ENCODE measurements around the gene HRH3. TPM values are rescaled to one million over a fixed set of nuclear protein-coding genes. Genes with fewer than 3 reads are reported as not detected.

HRH3 gene
- total RNA-seq, 1 experiment from 2014 or later, result not detected

GRCh38 chr20:62252342-62252966 lies 32.4 kb upstream of the HRH3 start:
- H3K27me3 Mint-ChIP-seq (ENCODE audit: insufficient read depth, unreplicated experiment), result no peaks in the 10 kb centered on the region
- POLR2A ChIA-PET, result no interaction called here
- peaks cover 7% of the 10 kb centered on the region for H3K4me1 Mint-ChIP-seq (ENCODE audit: low read depth, unreplicated experiment)
- no peaks in the 10 kb centered on the region for H3K27me3 ChIP-seq (replicated peaks; ENCODE audit: control insufficient read depth, insufficient read depth, low read length)
- CTCF ChIA-PET, result no interaction called here
- H3K4me3 ChIP-seq (ENCODE audit: low read depth, low read length), result no peak overlapping the region
- peaks cover 5% of the 10 kb centered on the region for H3K36me3 ChIP-seq (ENCODE audit: control insufficient read depth, insufficient read depth, low read length)
- intact Hi-C loops (cut with micrococcal nuclease; ENCODE audit: unreplicated experiment), result no loop called here
- no peak for DNase-seq
- H3K9me3 Mint-ChIP-seq (ENCODE audit: unreplicated experiment), result no peaks in the 10 kb centered on the region
- H3K4me1 ChIP-seq, result no peaks in the 10 kb centered on the region
- TF ChIP-seq, protein P1, sequence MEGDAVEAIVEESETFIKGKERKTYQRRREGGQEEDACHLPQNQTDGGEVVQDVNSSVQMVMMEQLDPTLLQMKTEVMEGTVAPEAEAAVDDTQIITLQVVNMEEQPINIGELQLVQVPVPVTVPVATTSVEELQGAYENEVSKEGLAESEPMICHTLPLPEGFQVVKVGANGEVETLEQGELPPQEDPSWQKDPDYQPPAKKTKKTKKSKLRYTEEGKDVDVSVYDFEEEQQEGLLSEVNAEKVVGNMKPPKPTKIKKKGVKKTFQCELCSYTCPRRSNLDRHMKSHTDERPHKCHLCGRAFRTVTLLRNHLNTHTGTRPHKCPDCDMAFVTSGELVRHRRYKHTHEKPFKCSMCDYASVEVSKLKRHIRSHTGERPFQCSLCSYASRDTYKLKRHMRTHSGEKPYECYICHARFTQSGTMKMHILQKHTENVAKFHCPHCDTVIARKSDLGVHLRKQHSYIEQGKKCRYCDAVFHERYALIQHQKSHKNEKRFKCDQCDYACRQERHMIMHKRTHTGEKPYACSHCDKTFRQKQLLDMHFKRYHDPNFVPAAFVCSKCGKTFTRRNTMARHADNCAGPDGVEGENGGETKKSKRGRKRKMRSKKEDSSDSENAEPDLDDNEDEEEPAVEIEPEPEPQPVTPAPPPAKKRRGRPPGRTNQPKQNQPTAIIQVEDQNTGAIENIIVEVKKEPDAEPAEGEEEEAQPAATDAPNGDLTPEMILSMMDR (IDR thresholded peaks at IDR 0.05; ENCODE audit: insufficient read depth in 1 of 2, low read depth in 1 of 2, low read length in 1 of 2, severe bottlenecking in 1 of 2, unreplicated experiment in 1 of 2), result no peak
- H3K9me3 ChIP-seq, result no peaks in the 10 kb centered on the region
- BruUV-seq (replicated peaks), result no TSS peak
- no peak overlapping the region for H3K27ac Mint-ChIP-seq (ENCODE audit: unreplicated experiment)
- H3K4me3 Mint-ChIP-seq (ENCODE audit: unreplicated experiment), result no peak overlapping the region
- H3K36me3 Mint-ChIP-seq (ENCODE audit: insufficient read depth, unreplicated experiment), result peaks cover 56% of the 10 kb centered on the region

GRCh38 chr20:62248890-62249560 lies 28.9 kb upstream of the HRH3 start:
- no TSS peak for BruUV-seq (replicated peaks)
- intact Hi-C loops (cut with micrococcal nuclease; ENCODE audit: unreplicated experiment), result no loop called here
- H3K9me3 Mint-ChIP-seq (ENCODE audit: unreplicated experiment), result no peaks in the 10 kb centered on the region
- H3K4me1 ChIP-seq, result no peaks in the 10 kb centered on the region
- no peak overlapping the region for H3K4me3 ChIP-seq (ENCODE audit: low read depth, low read length)
- H3K27me3 Mint-ChIP-seq (ENCODE audit: insufficient read depth, unreplicated experiment), result no peaks in the 10 kb centered on the region
- peaks cover 7% of the 10 kb centered on the region for H3K4me1 Mint-ChIP-seq (ENCODE audit: low read depth, unreplicated experiment)
- H3K9me3 ChIP-seq, result no peaks in the 10 kb centered on the region
- peaks cover 6% of the 10 kb centered on the region for H3K36me3 ChIP-seq (ENCODE audit: control insufficient read depth, insufficient read depth, low read length)
- no peak overlapping the region for H3K4me3 Mint-ChIP-seq (ENCODE audit: unreplicated experiment)
- no peak for DNase-seq
- H3K27ac Mint-ChIP-seq (ENCODE audit: unreplicated experiment), result no peak overlapping the region
- peaks cover 50% of the 10 kb centered on the region for H3K36me3 Mint-ChIP-seq (ENCODE audit: insufficient read depth, unreplicated experiment)
- ChIA-PET CTCF (no interaction called here), POLR2A (interaction anchor here (0.5 kb wide), 1 partner anchor 260 kb away, joined by 5 read pairs; no protein-coding TSS in a partner anchor)
- TF ChIP-seq, protein P1 (IDR thresholded peaks at IDR 0.05; ENCODE audit: insufficient read depth in 1 of 2, low read depth in 1 of 2, low read length in 1 of 2, severe bottlenecking in 1 of 2, unreplicated experiment in 1 of 2), result no peak
- no peaks in the 10 kb centered on the region for H3K27me3 ChIP-seq (replicated peaks; ENCODE audit: control insufficient read depth, insufficient read depth, low read length)

GRCh38 chr20:62246872-62247652 lies 27.0 kb upstream of the HRH3 start:
- no TSS peak for BruUV-seq (replicated peaks)
- Histone ChIP-seq H3K4me3 (ENCODE audit: low read depth, low read length) (no peak overlapping the region), H3K9me3 (no peaks in the 10 kb centered on the region), H3K4me1 (no peaks in the 10 kb centered on the region), H3K27me3 (replicated peaks; ENCODE audit: control insufficient read depth, insufficient read depth, low read length) (no peaks in the 10 kb centered on the region), H3K36me3 (ENCODE audit: control insufficient read depth, insufficient read depth, low read length) (0 out of 2 replicates have a peak, but pooled peaks cover 3% of the 10 kb centered on the region)
- POLR2A ChIA-PET, result interaction anchor here (0.6 kb wide), 1 partner anchor 55 kb away, joined by 4 read pairs; no protein-coding TSS in a partner anchor
- H3K36me3 Mint-ChIP-seq (ENCODE audit: insufficient read depth, unreplicated experiment), result peaks cover 60% of the 10 kb centered on the region
- no peaks in the 10 kb centered on the region for H3K27me3 Mint-ChIP-seq (ENCODE audit: insufficient read depth, unreplicated experiment)
- H3K27ac Mint-ChIP-seq (ENCODE audit: unreplicated experiment), result no peak overlapping the region
- no peak overlapping the region for H3K4me3 Mint-ChIP-seq (ENCODE audit: unreplicated experiment)
- DNase-seq, result no peak
- no peaks in the 10 kb centered on the region for H3K9me3 Mint-ChIP-seq (ENCODE audit: unreplicated experiment)
- TF ChIP-seq, protein P1 (IDR thresholded peaks at IDR 0.05; ENCODE audit: insufficient read depth in 1 of 2, low read depth in 1 of 2, low read length in 1 of 2, severe bottlenecking in 1 of 2, unreplicated experiment in 1 of 2), result no peak
- intact Hi-C loops (cut with micrococcal nuclease; ENCODE audit: unreplicated experiment), result no loop called here
- CTCF ChIA-PET, result interaction anchor here (0.6 to 1.0 kb wide), 2 partner anchors 13 to 1870 kb away, joined by 3 read pairs; no protein-coding TSS in a partner anchor
- H3K4me1 Mint-ChIP-seq (ENCODE audit: low read depth, unreplicated experiment), result peaks cover 7% of the 10 kb centered on the region

All from Caco-2 (cell line).